GM23338 (cell line): ENCODE measurements around the gene ALOX12. TPM values are rescaled to one million over a fixed set of nuclear protein-coding genes. Genes with fewer than 3 reads are reported as not detected.
A peak's percentile ranks its signal among the peaks of the same experiment; 100 is the strongest.

Experiments
- ATAC-seq: fragments of 200-7000 bp; cut with Tn5 transposase; 3 replicates; pipeline ENCODE4 v1.9.1; 2020
- DNase-seq: peaks from one replicate; pipeline ENCODE4 v3.0.0-alpha.2; 2015; ENCODE audit warnings: low spot score
- H2AFZ ChIP-seq: fragments of 200-600 bp; sonication (generic); 2 replicates; pipeline ENCODE4 v1.8.0; 2016; ENCODE audit warnings: antibody characterized with exemption, mild to moderate bottlenecking, moderate library complexity
- H3F3A ChIP-seq: fragments of 200-600 bp; sonication (generic); replicated peaks from 2 replicates; pipeline ENCODE4 v1.8.0; 2017; ENCODE audit warnings: antibody characterized with exemption, mixed run types, low read depth
- H3K27ac ChIP-seq: fragments of 200-600 bp; sonication (generic); 2 replicates; pipeline ENCODE4 v1.6.1; 2016; ENCODE audit warnings: low read depth
- H3K27me3 ChIP-seq: fragments of 200-600 bp; sonication (generic); 2 replicates; pipeline ENCODE4 v1.8.0; 2016; ENCODE audit warnings: mild to moderate bottlenecking, mixed run types, moderate library complexity; ENCODE audit not compliant: insufficient read depth
- H3K36me3 ChIP-seq: fragments of 200-600 bp; sonication (generic); 2 replicates; pipeline ENCODE4 v1.8.0; 2016; ENCODE audit warnings: mild to moderate bottlenecking; ENCODE audit not compliant: insufficient read depth
- H3K4me1 ChIP-seq: fragments of 200-600 bp; sonication (generic); 2 replicates; pipeline ENCODE4 v1.8.0; 2016; ENCODE audit warnings: mild to moderate bottlenecking, moderate library complexity; ENCODE audit not compliant: insufficient read depth
- H3K4me2 ChIP-seq: fragments of 200-600 bp; sonication (generic); 2 replicates; pipeline ENCODE4 v1.7.1; 2017; ENCODE audit warnings: mixed run types
- H3K4me3 ChIP-seq: fragments of 200-600 bp; sonication (generic); 2 replicates; pipeline ENCODE4 v1.6.1; 2016; ENCODE audit warnings: mixed run types
- H3K79me2 ChIP-seq: fragments of 200-600 bp; sonication (generic); replicated peaks from 2 replicates; pipeline ENCODE4 v1.8.0; 2017; ENCODE audit warnings: mild to moderate bottlenecking; ENCODE audit not compliant: insufficient read depth
- H3K9me2 ChIP-seq: fragments of 200-600 bp; sonication (generic); 2 replicates; pipeline ENCODE4 v1.8.0; 2017; ENCODE audit not compliant: insufficient read depth
- H4K20me1 ChIP-seq: fragments of 200-600 bp; sonication (generic); replicated peaks from 2 replicates; pipeline ENCODE4 v1.8.0; 2017; ENCODE audit warnings: mild to moderate bottlenecking; ENCODE audit not compliant: insufficient read depth
- H3K27ac Mint-ChIP-seq: 2 replicates; pipeline ENCODE4 v1.8.0; 2020; ENCODE audit warnings: inconsistent platforms, mild to moderate bottlenecking, moderate library complexity, mixed read lengths
- H3K27me3 Mint-ChIP-seq: 3 replicates; pipeline ENCODE4 v1.8.0; 2022; ENCODE audit warnings: low read depth, mild to moderate bottlenecking, moderate library complexity, mixed read lengths, inconsistent platforms; ENCODE audit not compliant: insufficient read depth, poor library complexity
- H3K36me3 Mint-ChIP-seq: 3 replicates; pipeline ENCODE4 v1.8.0; 2021; ENCODE audit warnings: low read depth, mild to moderate bottlenecking, inconsistent platforms, moderate library complexity, mixed read lengths
- H3K4me1 Mint-ChIP-seq: 3 replicates; pipeline ENCODE4 v1.8.0; 2020; ENCODE audit warnings: mild to moderate bottlenecking, inconsistent platforms, mixed read lengths
- H3K4me3 Mint-ChIP-seq: 3 replicates; pipeline ENCODE4 v1.8.0; 2021; ENCODE audit warnings: moderate library complexity, mild to moderate bottlenecking, inconsistent platforms, mixed read lengths
- H3K9me3 Mint-ChIP-seq: 3 replicates; pipeline ENCODE4 v1.8.0; 2020; ENCODE audit warnings: moderate library complexity, mild to moderate bottlenecking, inconsistent platforms, mixed read lengths
- CREB1 ChIP-seq: fragments of 250-450 bp; sonication (Bioruptor Pico); IDR thresholded peaks from 2 replicates; pipeline ENCODE4 v1.5.0; 2020; ENCODE audit warnings: low read depth, mild to moderate bottlenecking, moderate library complexity
- JUNB ChIP-seq: IDR thresholded peaks from one replicate; pipeline ENCODE4 v1.6.1; 2016; ENCODE audit warnings: antibody characterized with exemption; ENCODE audit not compliant: unreplicated experiment
- NANOG ChIP-seq: IDR thresholded peaks from 2 replicates; pipeline ENCODE4 v1.6.1; 2016; ENCODE audit warnings: antibody characterized with exemption, borderline replicate concordance
- STAT1 ChIP-seq: IDR thresholded peaks from one replicate; pipeline ENCODE4 v1.6.1; 2016; ENCODE audit warnings: antibody characterized with exemption; ENCODE audit not compliant: unreplicated experiment
- ZNF462 ChIP-seq: fragments of 250-450 bp; sonication (Bioruptor Pico); IDR thresholded peaks from 2 replicates; pipeline ENCODE4 v1.5.0; 2020; ENCODE audit warnings: mild to moderate bottlenecking, moderate library complexity
- polyA plus RNA-seq: library from polyadenylated mRNA; unstranded; fragments of >200 nt; fragmentation: Nextera tagmentation; extraction: Ambion mirVana; gene quantifications from 2 replicates; pipeline ENCODE4 v1.2.1, GENCODE V29; 2016
- total RNA-seq: library from RNA; depleted of rRNA; stranded (reverse); fragments of >200 nt; shearing (Covaris generic); gene quantifications from 2 replicates; pipeline ENCODE4 v1.2.3, GENCODE V29; 2014
- TF ChIP-seq, protein P1 (sequence below): IDR thresholded peaks from 2 replicates; pipeline ENCODE4 v1.6.1; 2016; ENCODE audit warnings: antibody characterized with exemption

ALOX12 gene
- total and polyA plus RNA-seq, 2 experiments from 2014 or later = 1.2 to 1.8 TPM

DNA sequence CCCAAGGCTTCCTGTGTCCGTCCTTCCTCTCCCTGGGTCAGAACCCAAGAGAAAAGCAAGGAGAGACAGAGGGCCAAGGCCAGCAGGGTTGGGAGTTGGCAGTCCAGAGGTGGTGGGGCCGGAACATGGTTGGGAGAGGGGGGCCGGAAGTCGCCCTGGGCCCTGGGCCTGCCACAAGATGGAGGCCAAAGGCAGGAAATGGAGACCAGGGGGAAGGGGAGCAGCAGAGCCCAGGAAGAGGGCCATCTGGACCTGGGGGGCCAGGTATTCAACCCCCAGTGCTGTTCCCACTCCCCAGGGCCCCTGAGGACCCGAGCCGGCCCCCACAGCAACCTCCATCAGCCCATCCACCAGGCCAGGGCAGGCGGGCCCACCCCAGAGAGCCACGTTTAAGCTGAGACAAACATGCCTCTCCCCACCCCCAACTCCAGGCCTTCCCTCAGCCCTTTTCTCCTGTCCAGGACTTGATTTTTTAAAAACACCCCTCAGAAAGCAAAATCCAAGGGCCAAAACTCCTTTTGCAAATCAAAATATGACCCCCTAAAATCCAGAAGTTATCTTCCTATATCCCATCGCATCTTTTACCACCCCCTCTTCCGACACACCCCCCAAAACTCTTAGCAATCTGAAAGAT lies 22.6 kb downstream of the ALOX12 start (continued):
- no peak for TF ChIP-seq ZNF462
- TF ChIP-seq, protein P1, sequence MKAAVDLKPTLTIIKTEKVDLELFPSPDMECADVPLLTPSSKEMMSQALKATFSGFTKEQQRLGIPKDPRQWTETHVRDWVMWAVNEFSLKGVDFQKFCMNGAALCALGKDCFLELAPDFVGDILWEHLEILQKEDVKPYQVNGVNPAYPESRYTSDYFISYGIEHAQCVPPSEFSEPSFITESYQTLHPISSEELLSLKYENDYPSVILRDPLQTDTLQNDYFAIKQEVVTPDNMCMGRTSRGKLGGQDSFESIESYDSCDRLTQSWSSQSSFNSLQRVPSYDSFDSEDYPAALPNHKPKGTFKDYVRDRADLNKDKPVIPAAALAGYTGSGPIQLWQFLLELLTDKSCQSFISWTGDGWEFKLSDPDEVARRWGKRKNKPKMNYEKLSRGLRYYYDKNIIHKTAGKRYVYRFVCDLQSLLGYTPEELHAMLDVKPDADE = no peak
- TF ChIP-seq NANOG = no peak
- TF ChIP-seq JUNB = no peak

DNA sequence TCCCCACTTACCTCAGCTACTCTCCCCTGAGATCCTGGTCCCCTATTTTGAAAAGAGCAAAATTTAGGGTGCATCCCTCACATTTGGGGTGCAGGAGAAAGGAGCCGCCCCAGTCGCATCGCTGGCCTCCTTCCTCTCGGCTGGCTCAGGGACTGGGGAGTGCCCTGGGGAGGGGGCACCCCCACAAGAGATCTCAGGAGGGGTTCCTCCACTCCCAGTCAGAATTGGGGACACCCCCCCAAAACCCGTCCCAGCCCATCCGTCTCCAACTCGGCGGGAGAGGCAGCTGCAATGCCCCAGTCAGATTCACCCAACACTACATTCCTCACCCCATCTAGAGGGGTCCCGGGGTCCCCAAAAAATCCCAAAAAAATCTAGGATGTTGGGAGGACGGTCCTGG lies 23.5 kb downstream of the ALOX12 start:
- Mint-ChIP-seq H3K4me3 (peak overlapping the region; percentile 54; the same call in 1 of the 3 replicates), H3K4me1 (peaks cover 42% of the 10 kb centered on the region), H3K27ac (peak overlapping the region; percentile 84), H3K36me3 (peaks cover 10% of the 10 kb centered on the region), H3K9me3 (no peaks in the 10 kb centered on the region; the same call in 2 of the 3 replicates), H3K27me3 (peaks cover 44% of the 10 kb centered on the region)
- H3K4me1 ChIP-seq = peaks cover 40% of the 10 kb centered on the region
- no peaks in the 10 kb centered on the region for H3K79me2 ChIP-seq
- peak overlapping the region; percentile 47; the same call in 1 of the 2 replicates for H3K4me3 ChIP-seq
- H3F3A ChIP-seq = peaks cover 10% of the 10 kb centered on the region; the same call in 1 of the 2 replicates
- H4K20me1 ChIP-seq = no peaks in the 10 kb centered on the region
- no peaks in the 10 kb centered on the region for H3K9me2 ChIP-seq
- peaks cover 41% of the 10 kb centered on the region for H3K27me3 ChIP-seq
- DNase-seq (no peak), ATAC-seq (no peak)
- H3K36me3 ChIP-seq = no peaks in the 10 kb centered on the region
- no peak overlapping the region for H3K27ac ChIP-seq
- H3K4me2 ChIP-seq = peak overlapping the region; percentile 86; the same call in 1 of the 2 replicates
- H2AFZ ChIP-seq = peak overlapping the region; percentile 96; the same call in 1 of the 2 replicates
- TF ChIP-seq, protein P1 = no peak
- no peak for TF ChIP-seq JUNB
- no peak for TF ChIP-seq ZNF462
- no peak for TF ChIP-seq NANOG
- TF ChIP-seq CREB1 = no peak
- no peak for TF ChIP-seq STAT1
